CD1c-positive myeloid dendritic cell (primary cell): ENCODE data around the gene HDAC4.

Source experiments
- DNase-seq: peaks from one replicate; pipeline ENCODE4 v3.0.0-alpha.2; 2016; ENCODE audit errors: extremely low spot score

Gene HDAC4

DNA sequence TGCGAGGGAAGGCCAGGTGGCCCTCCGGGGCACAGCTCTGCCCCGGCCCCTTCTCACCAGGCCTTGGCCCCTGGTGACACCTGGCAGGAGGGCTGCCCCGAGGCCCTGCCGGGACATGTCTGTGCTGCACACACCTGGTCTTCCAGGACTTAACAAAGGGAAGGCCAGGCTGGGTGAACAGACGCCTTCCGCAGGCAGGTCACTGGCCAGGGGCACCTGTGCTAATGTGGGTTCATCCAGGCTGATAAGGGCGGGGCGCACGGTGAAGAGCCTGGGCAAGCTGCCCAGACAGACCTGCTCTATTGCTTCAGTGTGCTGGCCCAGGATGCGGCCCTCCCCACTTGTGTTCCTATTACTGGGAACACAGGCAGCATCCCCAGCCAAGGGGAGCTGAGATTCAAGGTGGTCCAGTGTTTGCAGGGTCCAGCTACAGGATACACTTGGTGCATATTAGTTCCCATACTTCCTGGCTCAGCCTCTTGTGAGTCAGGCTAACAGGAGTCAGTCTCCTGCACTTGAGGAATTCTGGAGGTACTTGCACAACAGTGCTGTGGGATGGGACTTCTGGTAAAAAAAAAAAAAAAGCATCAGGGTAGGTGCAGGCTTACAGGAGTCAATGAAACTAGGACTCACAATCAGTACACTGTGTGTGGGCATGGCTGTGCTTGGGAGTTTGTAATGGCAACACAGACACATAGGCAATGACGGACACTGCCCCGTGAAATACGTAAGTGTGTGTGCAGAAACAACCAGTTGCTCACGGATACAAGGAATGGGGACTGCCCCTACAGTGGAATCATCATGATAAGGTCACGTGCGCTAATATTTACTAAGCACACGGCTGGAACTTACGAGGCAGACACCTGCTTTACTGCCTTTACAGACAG, 291.5 kb downstream of the HDAC4 start:
- DNase-seq, result no peak

DNA sequence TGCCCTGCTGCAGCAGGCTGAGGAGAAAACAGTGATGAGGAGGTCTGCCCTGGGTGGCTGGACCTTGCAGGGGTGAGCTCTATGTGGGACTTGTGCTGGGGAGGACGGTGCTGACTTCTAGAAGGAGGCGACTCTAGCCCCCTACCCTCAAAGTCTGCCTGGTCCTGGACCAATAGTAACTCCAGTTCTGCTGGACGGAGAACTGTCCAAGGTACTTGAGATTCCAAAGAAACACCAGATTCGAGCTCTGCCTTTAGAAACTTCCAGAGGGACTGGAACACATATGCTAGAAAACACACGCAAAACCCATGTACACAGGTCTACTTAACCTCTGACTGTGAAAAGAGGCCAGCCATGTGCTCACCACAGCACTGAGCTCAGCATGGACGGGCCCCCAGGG, 292.4 kb downstream of the HDAC4 start:
- DNase-seq, result no peak

- no peak for DNase-seq
These were observed 292.9 kb downstream of the HDAC4 start for GRCh38 chr2:239107936-239108335.

DNA sequence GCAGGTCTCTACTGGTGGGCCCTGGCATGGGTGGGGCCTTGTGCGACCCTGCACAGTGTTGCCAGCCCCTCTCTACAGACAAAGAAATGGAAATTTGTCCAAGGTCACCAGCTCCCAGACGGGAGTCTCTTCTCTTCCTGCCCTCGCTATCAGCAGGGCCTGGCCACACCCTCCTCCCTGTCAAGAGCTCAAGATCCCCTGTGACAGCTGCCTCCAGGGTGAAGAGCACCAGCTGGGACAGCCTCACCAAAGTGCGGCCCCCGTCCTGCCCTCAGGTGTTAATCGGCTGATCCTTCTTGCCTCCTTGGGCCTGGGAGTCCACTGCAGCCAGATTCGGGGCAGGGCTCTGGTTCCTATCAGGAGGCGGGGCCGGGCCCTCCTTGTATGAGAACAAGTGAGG, 293.9 kb downstream of the HDAC4 start:
- DNase-seq, result no peak

DNA sequence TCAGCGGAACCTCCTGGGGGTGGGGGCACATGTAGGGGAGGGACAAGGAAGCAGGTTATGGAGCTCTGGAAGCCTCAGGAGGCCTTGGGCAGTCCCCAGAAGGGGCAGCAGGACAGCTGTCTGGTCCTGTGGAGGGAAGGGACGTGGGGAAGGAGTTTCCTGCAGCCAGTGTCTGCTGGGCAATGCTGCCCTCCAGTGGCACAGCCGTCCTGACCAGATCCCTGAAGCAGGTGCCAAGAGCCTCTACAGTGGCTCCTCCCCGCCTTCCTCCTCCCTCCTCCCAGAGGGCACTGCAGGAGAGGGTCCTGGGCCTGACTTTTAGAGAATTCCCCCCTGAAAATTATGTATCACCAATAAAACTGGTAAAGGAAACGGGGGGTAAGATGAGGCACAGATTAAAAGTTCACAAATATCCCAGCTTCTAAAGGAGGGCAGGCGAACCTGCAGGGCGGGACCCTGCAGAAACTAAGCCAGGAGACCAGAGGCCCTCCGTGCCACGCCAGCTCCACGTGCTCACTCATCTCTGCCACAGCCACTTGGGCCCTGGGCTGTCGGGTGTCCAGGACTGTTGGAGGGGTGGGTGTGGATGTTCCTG, 294.4 kb downstream of the HDAC4 start:
- no peak for DNase-seq

DNA sequence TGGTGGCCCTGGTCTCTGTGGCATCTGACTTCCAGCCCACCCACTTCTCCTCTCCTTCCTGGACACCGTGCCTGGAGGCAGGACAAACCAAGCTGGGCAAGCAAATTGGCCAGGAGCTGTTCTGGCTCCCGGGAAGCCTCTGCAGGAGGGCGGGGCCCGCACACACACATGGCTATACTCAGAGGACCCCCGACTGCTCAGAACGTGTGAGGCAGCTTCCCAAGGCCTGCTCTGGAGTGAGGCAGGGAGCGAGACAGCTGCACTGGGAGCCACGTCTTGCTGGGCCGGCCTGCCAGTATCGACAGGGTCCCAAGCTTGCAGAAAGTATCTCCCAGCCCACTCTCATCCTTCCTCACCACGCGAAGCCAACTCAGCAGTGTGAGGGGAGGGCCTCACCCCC, 295.6 kb downstream of the HDAC4 start:
- no peak for DNase-seq

DNA sequence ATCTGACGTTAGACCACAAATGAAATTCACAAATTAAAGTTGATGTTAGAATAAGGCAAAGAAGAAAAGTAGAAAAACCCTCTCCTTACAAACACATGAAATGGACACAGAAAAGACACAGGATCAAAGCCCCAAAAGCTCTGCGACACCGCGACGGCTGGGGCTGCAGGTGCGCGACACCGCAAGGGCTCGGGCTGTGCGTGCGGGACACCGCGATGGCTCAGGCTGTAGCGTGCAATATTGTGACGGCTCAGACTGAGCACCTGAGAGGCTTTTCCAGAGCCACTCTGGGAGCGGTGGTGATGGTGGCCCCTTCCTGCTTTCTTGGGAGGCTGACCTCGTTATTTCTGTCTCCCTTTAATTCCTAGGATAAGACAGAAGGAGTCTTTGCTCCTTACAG, 296.0 kb downstream of the HDAC4 start:
- DNase-seq, result no peak

DNA sequence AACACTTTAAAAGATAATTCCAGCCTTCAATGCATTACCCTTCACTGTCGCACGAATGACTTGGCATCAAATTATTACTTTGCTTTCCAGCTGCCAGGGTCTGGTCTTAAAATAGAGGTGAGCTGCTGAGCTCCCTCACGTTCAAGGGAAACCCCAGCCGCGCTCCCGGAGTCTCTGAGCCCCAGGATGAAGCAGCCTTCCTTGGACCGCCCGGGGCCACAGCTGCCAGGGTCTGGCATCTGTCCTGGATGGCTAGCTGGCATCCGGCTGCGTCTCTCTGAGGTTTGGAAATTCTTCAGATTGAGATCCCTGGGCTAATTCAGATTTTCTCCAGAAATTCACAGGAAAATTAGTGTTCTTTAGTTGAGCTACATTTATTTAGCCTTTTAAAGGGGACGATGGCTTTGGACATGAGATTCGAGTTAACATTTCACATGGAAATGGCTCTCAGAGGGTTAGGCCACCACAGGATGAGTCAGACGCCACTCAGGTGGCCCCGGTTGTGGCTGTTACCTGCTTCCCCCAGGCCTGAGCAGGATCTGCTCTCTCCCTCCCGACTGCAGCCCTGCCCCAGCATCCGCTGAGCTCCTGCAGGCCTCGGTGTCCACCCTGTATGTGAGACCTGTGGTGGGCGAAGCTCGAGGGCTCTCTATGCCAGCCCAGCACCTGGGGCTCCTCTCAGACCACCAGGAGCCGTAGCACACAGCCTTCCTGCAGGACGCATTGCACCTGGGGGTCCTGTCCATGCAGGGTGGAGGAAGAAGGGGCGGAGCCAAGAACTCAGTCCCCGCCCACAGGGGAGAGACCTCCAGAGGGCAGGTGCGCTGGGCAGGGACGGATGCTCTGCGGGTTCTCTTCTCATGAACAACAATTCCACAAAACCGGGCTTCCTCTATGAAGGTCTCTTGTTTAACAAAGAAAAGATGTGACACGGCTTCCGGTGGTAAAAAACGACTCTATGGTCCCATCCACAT, 297.4 kb downstream of the HDAC4 start:
- DNase-seq, result no peak

DNA sequence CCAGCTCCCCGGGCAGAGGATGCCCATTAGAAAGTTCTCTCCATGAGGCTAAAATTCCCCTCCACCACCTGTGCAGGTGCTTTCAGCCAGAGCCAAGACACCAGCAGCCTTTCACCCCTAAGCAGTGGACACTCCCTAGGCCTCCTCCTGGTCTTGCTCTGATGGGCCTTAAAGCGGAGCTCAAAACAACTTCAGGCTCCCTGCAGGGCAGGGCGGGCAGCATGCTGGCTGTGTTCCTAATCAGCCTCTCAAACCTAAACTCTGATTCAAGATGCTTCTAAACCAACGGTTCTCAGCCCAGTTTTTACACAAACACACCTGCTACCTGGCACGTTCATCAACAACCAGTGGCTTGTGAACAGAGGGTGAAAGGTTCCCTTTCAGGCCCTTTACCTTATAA, 298.6 kb downstream of the HDAC4 start:
- no peak for DNase-seq

DNA sequence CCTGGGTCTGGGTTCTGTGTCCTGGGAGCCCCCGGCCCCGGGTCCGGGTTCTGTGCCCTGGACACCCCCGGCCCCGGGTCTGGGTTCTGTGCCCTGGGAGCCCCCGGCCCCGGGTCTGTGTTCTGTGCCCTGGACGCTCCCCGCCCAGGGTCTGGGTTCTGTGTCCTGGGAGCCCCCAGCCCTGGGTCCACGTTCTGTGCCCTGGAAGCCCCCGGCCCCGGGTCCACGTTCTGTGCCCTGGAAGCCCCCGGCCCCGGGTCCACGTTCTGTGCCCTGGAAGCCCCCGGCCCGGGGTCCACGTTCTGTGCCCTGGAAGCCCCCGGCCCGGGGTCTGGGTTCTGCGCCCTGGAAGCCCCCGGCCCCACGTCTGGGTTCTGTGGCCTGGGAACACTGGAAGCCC, 299.0 kb downstream of the HDAC4 start:
- DNase-seq, result no peak

GRCh38 chr2:239101071-239101470, 299.7 kb downstream of the HDAC4 start:
- no peak for DNase-seq

- DNase-seq, result no peak
These were observed 301.3 kb downstream of the HDAC4 start for GRCh38 chr2:239099474-239099873.

- no peak for DNase-seq
These were observed 302.4 kb downstream of the HDAC4 start for GRCh38 chr2:239098288-239098970.

DNA sequence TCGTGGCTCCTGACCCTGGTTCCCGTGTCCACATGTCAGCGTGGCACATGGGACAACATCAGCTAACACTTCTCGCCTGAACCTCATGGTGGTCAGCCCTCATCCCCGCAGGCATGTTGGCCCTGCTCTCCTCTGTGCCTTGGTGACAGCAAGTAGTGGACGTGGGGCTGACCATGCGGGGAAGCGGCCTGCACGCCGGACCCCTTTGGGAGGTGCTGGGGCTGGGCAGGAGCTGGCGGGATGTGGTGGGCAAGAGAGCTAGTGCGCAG, 303.5 kb downstream of the HDAC4 start:
- DNase-seq, result no peak

DNA sequence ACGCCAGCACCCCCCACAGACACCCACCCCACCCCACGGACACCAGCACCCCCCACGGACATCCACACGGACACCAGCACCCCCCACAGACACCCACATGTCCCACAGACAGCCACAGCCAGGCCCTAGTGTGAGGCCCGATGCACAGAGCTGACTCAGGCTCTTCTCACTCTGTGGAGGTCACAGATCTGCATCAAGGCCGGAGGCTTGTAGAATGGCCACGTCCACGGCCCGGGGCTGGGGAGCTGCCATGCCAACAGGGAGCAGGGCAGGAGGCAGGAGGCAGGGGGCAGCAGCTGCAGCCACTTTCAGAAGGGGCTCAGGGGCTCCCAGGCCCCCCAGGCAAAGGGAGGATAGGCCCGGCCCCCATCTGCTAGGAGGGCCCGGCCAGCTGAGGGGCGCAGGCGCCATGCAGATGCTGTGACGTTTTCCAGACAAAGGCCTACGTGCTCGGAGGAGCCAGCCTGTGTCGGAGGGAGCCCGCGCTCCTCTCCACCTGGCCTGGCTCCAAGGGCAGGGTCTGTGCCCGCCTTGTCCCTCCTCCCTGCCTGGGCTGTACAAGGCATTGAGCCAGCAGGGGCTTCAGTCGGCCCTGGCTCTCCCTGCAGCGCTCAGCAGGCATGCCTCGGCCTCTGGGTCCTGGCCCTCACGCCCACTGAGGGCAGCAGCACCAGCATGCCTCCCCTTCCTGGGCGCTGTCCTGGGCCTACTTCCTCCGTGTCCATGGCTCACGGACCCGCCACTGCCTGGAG, 304.0 kb downstream of the HDAC4 start:
- no peak for DNase-seq

GRCh38 chr2:239095460-239096081, 305.2 kb downstream of the HDAC4 start:
- no peak for DNase-seq

GRCh38 chr2:239094867-239095266, 306.0 kb downstream of the HDAC4 start:
- DNase-seq, result no peak

GRCh38 chr2:239093952-239094351, 306.9 kb downstream of the HDAC4 start:
- no peak for DNase-seq

DNA sequence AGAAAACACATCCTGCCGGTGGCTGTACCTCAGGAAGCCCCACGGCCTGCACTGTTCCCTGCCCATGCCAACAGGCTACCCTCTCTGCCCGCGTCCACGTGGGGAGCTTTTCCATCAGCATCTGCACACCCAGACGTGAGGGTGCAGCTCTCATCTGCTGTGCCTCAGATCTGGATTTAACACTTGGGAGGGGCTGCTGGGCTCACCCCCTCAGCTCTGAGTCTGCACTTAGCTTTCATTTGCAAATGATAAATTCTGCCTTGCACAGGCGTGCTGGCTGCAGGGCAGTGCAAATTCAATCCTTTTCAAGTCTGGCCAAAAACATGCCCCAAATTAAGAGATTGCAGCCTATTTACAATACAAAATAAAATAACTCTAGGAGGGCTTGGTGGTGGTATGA, 307.3 kb downstream of the HDAC4 start:
- DNase-seq, result no peak

GRCh38 chr2:239092571-239093294, 308.1 kb downstream of the HDAC4 start:
- DNase-seq, result no peak
